Endothelial cell of umbilical vein (primary cell): ENCODE data around the gene MNAT1. TPM values are rescaled to one million over a fixed set of nuclear protein-coding genes. Genes with fewer than 3 reads are reported as not detected.

Source experiments
- BruUV-seq: library from RNA; stranded (reverse); fragments of 400-500 nt; replicated peaks from 2 replicates; lab custom pipeline; 2021; lab: Mats Ljungman, UMichigan
- CTCF ChIA-PET: fragments of 300-600, 350-600 bp; sonication (Branson Sonifier 250); formaldehyde crosslinking; loops from one replicate; lab custom pipeline; 2021; ENCODE audit warnings: antibody characterized with exemption, inconsistent platforms; lab: Charles Lee
- POLR2A ChIA-PET: fragments of 300-600, 350-600 bp; sonication (Branson Sonifier 250); formaldehyde crosslinking; loops from one replicate; lab custom pipeline; 2021; ENCODE audit warnings: antibody characterized with exemption, inconsistent platforms; lab: Charles Lee
- DNase-seq: peaks from one replicate; pipeline ENCODE4 v3.0.0-alpha.2; 2011; ENCODE audit warnings: low read depth, low spot score
- FAIRE-seq: peaks from 2 replicates; lab custom pipeline; 2011; peaks lifted over from hg19 to GRCh38; lab: Jason Lieb, UNC
- H2AFZ ChIP-seq: 2 replicates; pipeline ENCODE4 v1.6.0; 2012; ENCODE audit warnings: low read depth, low read length, control low read depth, inconsistent platforms
- H3K27ac ChIP-seq: 2 replicates; pipeline ENCODE4 v1.5.1; 2011; ENCODE audit warnings: low read depth, mild to moderate bottlenecking, control low read depth, low read length, moderate library complexity; ENCODE audit not compliant: insufficient read depth
- H3K27me3 ChIP-seq, 2 experiments: 2 replicates each; pipeline versions ENCODE4 v1.6.0 to v1.6.1; 2011; ENCODE audit warnings: low read length in 2 of 2, mixed read lengths in 1 of 2; ENCODE audit not compliant: control insufficient read depth in 2 of 2, insufficient read depth in 2 of 2
- H3K36me3 ChIP-seq, 2 experiments: 2 replicates in 1 of 2; 3 replicates in 1 of 2; pipeline ENCODE4 v1.5.1; 2011; ENCODE audit warnings: low read length in 2 of 2, mild to moderate bottlenecking in 1 of 2, moderate library complexity in 1 of 2; ENCODE audit not compliant: control insufficient read depth in 2 of 2, insufficient read depth in 2 of 2; ENCODE audit errors: extremely low read depth in 1 of 2
- H3K4me1 ChIP-seq: 3 replicates; pipeline ENCODE4 v1.5.1; 2011; ENCODE audit warnings: mild to moderate bottlenecking, low read length; ENCODE audit not compliant: control insufficient read depth, insufficient read depth; ENCODE audit errors: extremely low read depth
- H3K4me2 ChIP-seq: 2 replicates; pipeline ENCODE4 v1.6.1; 2011; ENCODE audit warnings: low read length, control low read depth, mixed read lengths; ENCODE audit not compliant: insufficient read depth
- H3K4me3 ChIP-seq, 3 experiments: fragments of 200-600 bp in 1 of 3; sonication (generic), shearing (Covaris generic) in 1 of 3; replicated peaks in 1 of 3; 2 replicates each; pipeline ENCODE4 v1.5.1; 2011 to 2016; ENCODE audit warnings: control low read depth in 3 of 3, low read length in 3 of 3, mild to moderate bottlenecking in 2 of 3, inconsistent platforms in 1 of 3, low read depth in 1 of 3, moderate library complexity in 1 of 3; ENCODE audit not compliant: insufficient read depth in 1 of 3
- H3K79me2 ChIP-seq: 2 replicates; pipeline ENCODE4 v1.6.0; 2012; ENCODE audit warnings: low read length, inconsistent platforms; ENCODE audit not compliant: control insufficient read depth, insufficient read depth
- H3K9ac ChIP-seq: replicated peaks from 2 replicates; pipeline ENCODE3; 2011; ENCODE audit warnings: low read length, control low read depth; ENCODE audit not compliant: insufficient read depth; ENCODE audit errors: extremely low read depth
- H3K9me1 ChIP-seq: replicated peaks from 3 replicates; pipeline ENCODE4 v1.6.0; 2011; ENCODE audit warnings: mild to moderate bottlenecking, low read length; ENCODE audit not compliant: control insufficient read depth, insufficient read depth; ENCODE audit errors: extremely low read depth
- H3K9me3 ChIP-seq: replicated peaks from 2 replicates; pipeline ENCODE4 v1.5.1; 2012; ENCODE audit warnings: low read length, inconsistent platforms; ENCODE audit not compliant: control insufficient read depth, insufficient read depth
- H4K20me1 ChIP-seq: replicated peaks from 2 replicates; pipeline ENCODE3; 2011; ENCODE audit warnings: mild to moderate bottlenecking, low read length; ENCODE audit not compliant: control insufficient read depth, insufficient read depth; ENCODE audit errors: extremely low read depth
- CTCF ChIP-seq, 2 donors: IDR thresholded peaks; 1 replicate in 1 of 2; 2 replicates in 1 of 2; pipeline ENCODE4 v1.5.1; 2011; ENCODE audit warnings: low read length in 2 of 2, mild to moderate bottlenecking in 2 of 2, moderate library complexity in 2 of 2, control low read depth in 1 of 2, inconsistent platforms in 1 of 2, low read depth in 1 of 2; ENCODE audit not compliant: insufficient read depth in 1 of 2; ENCODE audit errors: extremely low read depth in 1 of 2
- EZH2 ChIP-seq: IDR thresholded peaks from 2 replicates; pipeline ENCODE4 v1.6.1; 2012; ENCODE audit warnings: borderline replicate concordance, low read depth, mild to moderate bottlenecking, moderate library complexity, low read length, inconsistent platforms; ENCODE audit not compliant: severe bottlenecking
- FOS ChIP-seq: IDR thresholded peaks from 2 replicates; pipeline ENCODE4 v1.6.1; 2011; ENCODE audit warnings: mild to moderate bottlenecking, low read length, moderate library complexity, borderline replicate concordance; ENCODE audit not compliant: insufficient read depth
- GATA2 ChIP-seq: IDR thresholded peaks from 2 replicates; pipeline ENCODE4 v1.7.0; 2011; ENCODE audit warnings: low read depth, mild to moderate bottlenecking, moderate library complexity, mixed read lengths, low read length; ENCODE audit not compliant: insufficient read length, insufficient read depth
- JUN ChIP-seq: IDR thresholded peaks from 2 replicates; pipeline ENCODE4 v1.6.1; 2011; ENCODE audit warnings: borderline replicate concordance, low read depth; ENCODE audit not compliant: insufficient read length, insufficient read depth
- MAX ChIP-seq: IDR thresholded peaks from 2 replicates; pipeline ENCODE4 v1.6.1; 2011; ENCODE audit not compliant: insufficient read depth, insufficient read length
- MYC ChIP-seq: IDR thresholded peaks from one replicate; pipeline ENCODE4 v1.6.1; 2011; ENCODE audit warnings: mild to moderate bottlenecking, low read depth, low read length
- POLR2A ChIP-seq: IDR thresholded peaks from 2 replicates; pipeline ENCODE4 v1.6.1; 2012; ENCODE audit warnings: low read depth, mild to moderate bottlenecking, control low read depth, low read length
- POLR2AphosphoS5 ChIP-seq: IDR thresholded peaks from 2 replicates; pipeline ENCODE4 v1.6.1; 2012; ENCODE audit warnings: low read depth, mild to moderate bottlenecking, control low read depth, low read length, moderate library complexity; ENCODE audit not compliant: insufficient read depth
- dilution Hi-C: fragments of 300-500 bp; cut with MboI; formaldehyde crosslinking; loops from one replicate; pipeline ENCODE4 v1.15.0; 2019; ENCODE audit warnings: low sequenced_read_pairs; ENCODE audit not compliant: extremely low pct_ligation_motif_present
- intact Hi-C: fragments of 100-400 bp; cut with micrococcal nuclease; formaldehyde crosslinking; loops from one replicate; pipeline ENCODE4 v1.10.0; 2022
- polyA plus RNA-seq, 4 experiments: library from polyadenylated mRNA; depleted of rRNA in 3 of 4; stranded (reverse) in 3 of 4; unstranded in 1 of 4; fragments of >200 nt; gene quantifications; 2 replicates each; pipeline versions ENCODE4 v1.2.1 to v1.2.3, GENCODE V29; 2011 to 2012; ENCODE audit warnings: missing spikeins in 1 of 4
- total RNA-seq: library from RNA; stranded (reverse); gene quantifications from 2 replicates; pipeline ENCODE4 v1.2.3, GENCODE V29; 2021

MNAT1 gene
- total and polyA plus RNA-seq, 2 donors (not counting 3 experiments of a cell fraction or from before 2014, with no cell fraction given): 35.7 to 55.7 TPM

GRCh38 chr14:60735416-60735815 is 855 bp downstream of the MNAT1 start:
- peaks cover 3 to 20% of the 10 kb centered on the region in 2 experiments for H3K27me3 ChIP-seq
- dilution Hi-C loops: no loop called here
- TF ChIP-seq MYC (no peak), CTCF (IDR thresholded peaks at IDR 0.05; ENCODE audit: extremely low read depth in 1 of 2, insufficient read depth in 1 of 2, low read depth in 1 of 2, low read length in 2 of 2) (no peak), GATA2 (no peak), JUN (no peak), MAX (no peak), FOS (no peak), POLR2A (no peak), EZH2 (no peak), POLR2AphosphoS5 (no peak)
- H4K20me1 ChIP-seq: no peaks in the 10 kb centered on the region
- peaks cover 16% of the 10 kb centered on the region for H3K4me1 ChIP-seq
- H3K79me2 ChIP-seq: peaks cover 45% of the 10 kb centered on the region
- intact Hi-C loops: loop anchor here (5.0 kb wide), 2 partner anchors 452 to 517 kb away; no protein-coding TSS in a partner anchor
- ChIA-PET CTCF (no interaction called here), POLR2A (interaction anchor here (1.5 kb wide), 1 partner anchor 12 kb away, joined by 4 read pairs; the partner anchor contains the start of gene SIX4)
- peak overlapping the region; percentile 38 to 75 (median 59) for H3K4me3 ChIP-seq
- peak overlapping the region; percentile 32 for H3K27ac ChIP-seq
- no peaks in the 10 kb centered on the region for H3K36me3 ChIP-seq
- no TSS peak for BruUV-seq
- peak; percentile 8 for DNase-seq
- peak overlapping the region; percentile 92 for H3K4me2 ChIP-seq
- no peak for FAIRE-seq
- no peak overlapping the region for H2AFZ ChIP-seq
- H3K9ac ChIP-seq: peak overlapping the region; percentile 72
- no peaks in the 10 kb centered on the region for H3K9me3 ChIP-seq
- H3K9me1 ChIP-seq: no peaks in the 10 kb centered on the region
